ACHN (cell line): ENCODE measurements around the gene ANKLE1.
"Not testable (repeated sequence)": the region's sequence is repeated elsewhere in the genome, so short reads cannot be mapped to it uniquely, and the experiment has no call there.

ENCODE experiments used
- DNase-seq: peaks from one replicate; pipeline ENCODE4 v3.0.0-alpha.2; 2015
- in situ Hi-C: cut with HindIII; loops from 2 replicates; pipeline ENCODE4 v1.10.0; 2017; ENCODE audit warnings: low sequenced_read_pairs, low pct_ligation_motif_present, low pct_unique_long_range_greater_than_20kb

Gene ANKLE1

GRCh38 chr19:17246681-17247425 lies 34.8 kb upstream of the ANKLE1 start:
- in situ Hi-C loops = no loop called here
- DNase-seq = peak; percentile 23

GRCh38 chr19:17248011-17248776 lies 33.5 kb upstream of the ANKLE1 start:
- in situ Hi-C loops = no loop called here
- no peak for DNase-seq

- in situ Hi-C loops = no loop called here
- no peak for DNase-seq
Measured at GRCh38 chr19:17249887-17250548, 31.7 kb upstream of the ANKLE1 start.

GRCh38 chr19:17254636-17255035 lies 27.1 kb upstream of the ANKLE1 start:
- in situ Hi-C loops = no loop called here

GRCh38 chr19:17255150-17255621 lies 26.5 kb upstream of the ANKLE1 start:
- in situ Hi-C loops = no loop called here

More at GRCh38 chr19:17254636-17255035, 27.1 kb upstream of the ANKLE1 start:
- DNase-seq = no peak

GRCh38 chr19:17256130-17256529 lies 25.6 kb upstream of the ANKLE1 start:
- DNase-seq = no peak
- in situ Hi-C loops = no loop called here

More at GRCh38 chr19:17255150-17255621, 26.5 kb upstream of the ANKLE1 start:
- DNase-seq = no peak

- in situ Hi-C loops = no loop called here
- DNase-seq = no peak
Measured at GRCh38 chr19:17259118-17259780, 22.5 kb upstream of the ANKLE1 start.

GRCh38 chr19:17259934-17260333 lies 21.8 kb upstream of the ANKLE1 start:
- no peak for DNase-seq
- in situ Hi-C loops = no loop called here

GRCh38 chr19:17260842-17261325 lies 20.8 kb upstream of the ANKLE1 start:
- DNase-seq = peak; percentile 81
- in situ Hi-C loops = no loop called here

GRCh38 chr19:17262557-17262956 lies 19.1 kb upstream of the ANKLE1 start:
- in situ Hi-C loops = no loop called here
- DNase-seq = no peak

- in situ Hi-C loops = no loop called here
- DNase-seq = no peak
Measured at GRCh38 chr19:17263712-17264640, 17.7 kb upstream of the ANKLE1 start.

- in situ Hi-C loops = no loop called here
- DNase-seq = no peak
Measured at GRCh38 chr19:17264641-17264979, 17.1 kb upstream of the ANKLE1 start, which contains the start of gene USHBP1. Gene USHBP1 (minus strand): TSS chr19:17264745. CDS start chr19:17264299, 446 bp downstream.

GRCh38 chr19:17266026-17266425 lies 15.7 kb upstream of the ANKLE1 start:
- no peak for DNase-seq
- in situ Hi-C loops = no loop called here

- DNase-seq = no peak
- in situ Hi-C loops = no loop called here
Measured at GRCh38 chr19:17266589-17266974, 15.1 kb upstream of the ANKLE1 start.

- in situ Hi-C loops = no loop called here
- peak; percentile 96 for DNase-seq
Measured at GRCh38 chr19:17266975-17267788, 14.5 kb upstream of the ANKLE1 start, which contains the start of gene BABAM1. Gene BABAM1 (plus strand): TSS chr19:17267443. CDS start chr19:17268807, 1,364 bp downstream.

- no peak for DNase-seq
- in situ Hi-C loops = no loop called here
Measured at GRCh38 chr19:17268754-17269153, 12.9 kb upstream of the ANKLE1 start.

- DNase-seq, in situ Hi-C loops: not testable (repeated sequence)
Measured at GRCh38 chr19:17274892-17275291, 6.8 kb upstream of the ANKLE1 start.
